Esophagus squamous epithelium (tissue), 5 donors: ENCODE data around the gene SEC24C. TPM values are rescaled to one million over a fixed set of nuclear protein-coding genes. Genes with fewer than 3 reads are reported as not detected.

Experiments
- DNase-seq: peaks from one replicate; lab custom pipeline; 2025; lab: John Stamatoyannopoulos, UW
- H3K27ac ChIP-seq, 4 donors: fragments of 200-600 bp; sonication (generic); one replicate each; pipeline ENCODE4 v1.5.1; 2016 to 2019; ENCODE audit warnings: mild to moderate bottlenecking in 1 of 4
- H3K27me3 ChIP-seq, 4 donors: fragments of 200-600 bp; sonication (generic); 1 replicate in 3 of 4; 2 replicates in 1 of 4; pipeline versions ENCODE4 v1.5.1 to v1.6.0; 2017 to 2021; ENCODE audit warnings: antibody characterized with exemption in 1 of 4
- H3K36me3 ChIP-seq, 3 donors: fragments of 200-600 bp; sonication (generic); one replicate each; pipeline ENCODE4 v1.5.1; 2016 to 2019
- H3K4me1 ChIP-seq, 3 donors: fragments of 200-600 bp; sonication (generic); one replicate each; pipeline ENCODE4 v1.5.1; 2017 to 2019
- H3K4me3 ChIP-seq, 4 donors: fragments of 200-600 bp; sonication (generic); 1 replicate in 3 of 4; 2 replicates in 1 of 4; pipeline ENCODE4 v1.5.1; 2016 to 2019; ENCODE audit warnings: mild to moderate bottlenecking in 2 of 4, moderate library complexity in 1 of 4
- H3K9me3 ChIP-seq, 3 donors: fragments of 200-600 bp; sonication (generic); one replicate each; pipeline ENCODE4 v1.5.1; 2016 to 2019
- CTCF ChIP-seq, 6 experiments: fragments of 450-650 bp in 4 of 6; fragments of 200-600 bp in 2 of 6; sonication (generic) in 2 of 6; IDR thresholded peaks; one replicate each; pipeline ENCODE4 v1.5.1; 2016 to 2019; ENCODE audit warnings: antibody characterized with exemption in 6 of 6, mild to moderate bottlenecking in 4 of 6, moderate library complexity in 4 of 6
- POLR2A ChIP-seq, 4 donors: fragments of 450-650 bp; IDR thresholded peaks; one replicate each; pipeline ENCODE4 v1.6.1; 2017; ENCODE audit warnings: antibody characterized with exemption in 4 of 4, mild to moderate bottlenecking in 4 of 4, moderate library complexity in 3 of 4
- WGBS, 2 donors: methylation state at CpG; one replicate each; pipeline ENCODE4 v1.1.5; 2018; 5-methylcytosine and 5-hydroxymethylcytosine counted together
- intact Hi-C: fragments of 100-400 bp; cut with DNase I; formaldehyde crosslinking; loops from one replicate; pipeline ENCODE4 v1.15.0; 2022
- total RNA-seq, 4 donors: library from RNA; depleted of rRNA; stranded (reverse); fragments of >200 nt; gene quantifications; one replicate each; pipeline ENCODE4 v1.1.0, GENCODE V29; 2016
- donor health status: DM: yes; HTN: yes; CAD: no.

SEC24C gene
- total RNA-seq, 4 donors from 2014 or later = 59.1 to 78.8 (median 64.6) TPM

- H3K27me3 ChIP-seq = no peaks in the 10 kb centered on the region
- 72 to 82% methylated on average over 4 to 5 of the region's 5 CpGs for WGBS, 2 donors
- DNase-seq = no peak
- H3K36me3 ChIP-seq = peaks cover 24 to 98% (median 56%) of the 10 kb centered on the region in 3 donors
- H3K27ac ChIP-seq = peak overlapping the region in 2 of 4 donors; percentile 1 to 23
- H3K9me3 ChIP-seq = no peaks in the 10 kb centered on the region
- H3K4me1 ChIP-seq = no peaks in the 10 kb centered on the region
- TF ChIP-seq CTCF (IDR thresholded peaks at IDR 0.05) = no peak
- no peak for TF ChIP-seq POLR2A (IDR thresholded peaks at IDR 0.05)
- H3K4me3 ChIP-seq = no peak overlapping the region
- intact Hi-C loops = no loop called here
Observed at GRCh38 chr10:73759512-73760115, 15.4 kb downstream of the SEC24C start.

GRCh38 chr10:73761781-73762180 lies 17.6 kb downstream of the SEC24C start:
- no peaks in the 10 kb centered on the region for H3K4me1 ChIP-seq
- no peaks in the 10 kb centered on the region for H3K27me3 ChIP-seq
- WGBS, 2 donors = 83 to 100% methylated on average over 1 of the region's 1 CpG
- H3K4me3 ChIP-seq = no peak overlapping the region
- no peaks in the 10 kb centered on the region for H3K9me3 ChIP-seq
- H3K27ac ChIP-seq = no peak overlapping the region
- peaks cover 41 to 99% (median 74%) of the 10 kb centered on the region in 3 donors for H3K36me3 ChIP-seq
- no peak for DNase-seq
- TF ChIP-seq CTCF (IDR thresholded peaks at IDR 0.05) = no peak
- TF ChIP-seq POLR2A (IDR thresholded peaks at IDR 0.05) = no peak
- intact Hi-C loops = no loop called here

- no peak for TF ChIP-seq CTCF (IDR thresholded peaks at IDR 0.05)
- no peak for TF ChIP-seq POLR2A (IDR thresholded peaks at IDR 0.05)
- H3K36me3 ChIP-seq = peaks cover 46 to 100% (median 84%) of the 10 kb centered on the region in 3 donors
- peak overlapping the region in 2 of 4 donors; percentile 53 to 57 for H3K27ac ChIP-seq
- 13 to 14% methylated on average over 1 to 2 of the region's 2 CpGs for WGBS, 2 donors
- DNase-seq = no peak
- no peaks in the 10 kb centered on the region for H3K27me3 ChIP-seq
- intact Hi-C loops = no loop called here
- H3K4me1 ChIP-seq = no peaks in the 10 kb centered on the region
- H3K9me3 ChIP-seq = no peaks in the 10 kb centered on the region
- H3K4me3 ChIP-seq = no peak overlapping the region
Observed at GRCh38 chr10:73762915-73763314, 18.7 kb downstream of the SEC24C start.

- no peaks in the 10 kb centered on the region for H3K27me3 ChIP-seq
- intact Hi-C loops = no loop called here
- no peak overlapping the region for H3K4me3 ChIP-seq
- DNase-seq = no peak
- H3K36me3 ChIP-seq = peaks cover 48 to 100% (median 86%) of the 10 kb centered on the region in 3 donors
- no peaks in the 10 kb centered on the region for H3K9me3 ChIP-seq
- TF ChIP-seq POLR2A (IDR thresholded peaks at IDR 0.05) (no peak), CTCF (IDR thresholded peaks at IDR 0.05) (no peak)
- H3K27ac ChIP-seq = peak overlapping the region in 2 of 4 donors; percentile 53 to 57
- no peaks in the 10 kb centered on the region for H3K4me1 ChIP-seq
- 59 to 62% methylated on average over 2 of the region's 2 CpGs for WGBS, 2 donors
Observed at GRCh38 chr10:73763343-73763742, 19.2 kb downstream of the SEC24C start.

GRCh38 chr10:73765066-73765465 lies 20.9 kb downstream of the SEC24C start:
- TF ChIP-seq POLR2A (IDR thresholded peaks at IDR 0.05) = no peak
- no peak for TF ChIP-seq CTCF (IDR thresholded peaks at IDR 0.05)
- H3K4me3 ChIP-seq = no peak overlapping the region
- intact Hi-C loops = no loop called here
- 92 to 94% methylated on average over 6 of the region's 6 CpGs for WGBS, 2 donors
- H3K27me3 ChIP-seq = no peaks in the 10 kb centered on the region
- H3K4me1 ChIP-seq = no peaks in the 10 kb centered on the region
- no peak for DNase-seq
- H3K9me3 ChIP-seq = no peaks in the 10 kb centered on the region
- H3K36me3 ChIP-seq = peaks cover 55 to 100% (median 86%) of the 10 kb centered on the region in 3 donors
- H3K27ac ChIP-seq = no peak overlapping the region
